Measurements from ENCODE around the gene ANKRD63.
A peak's percentile ranks its signal among the peaks of the same experiment; 100 is the strongest.

Gene ANKRD63

DNA sequence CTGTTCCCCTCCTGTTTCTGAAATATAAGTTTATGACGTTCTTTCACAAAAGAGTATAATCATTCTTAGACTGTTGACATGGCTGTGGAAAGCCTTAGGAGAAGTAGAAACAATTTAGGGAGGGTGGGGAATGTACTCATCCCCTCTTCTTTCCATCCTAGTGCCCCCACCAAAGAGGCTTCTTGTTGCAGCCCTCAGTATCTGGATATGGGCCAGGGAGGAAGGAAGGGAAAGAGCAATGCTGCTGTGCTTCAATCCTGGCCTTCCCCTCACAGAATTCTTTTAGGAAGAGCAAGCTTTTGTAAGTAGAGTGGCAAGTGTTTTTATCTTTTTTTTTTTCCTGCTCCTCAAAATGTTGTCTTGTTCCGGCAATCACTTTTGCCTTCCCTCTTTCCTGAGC lies 42.3 kb upstream of the ANKRD63 start:
- H3K79me2 ChIP-seq (ENCODE audit: control insufficient read depth, low read length) = no peaks in the 10 kb centered on the region
- no peaks in the 10 kb centered on the region for H3K36me3 ChIP-seq (ENCODE audit: control insufficient read depth, low read length)
- H3K4me2 ChIP-seq (ENCODE audit: low read length) = peak overlapping the region; percentile 55
- 0 out of 2 replicates have a peak overlapping the region, but pooled peaks have one; percentile 70 for H3K4me3 ChIP-seq (ENCODE audit: low read length)
- H3K9me3 ChIP-seq (ENCODE audit: control insufficient read depth, insufficient read depth, low read length) = no peaks in the 10 kb centered on the region
- no peak overlapping the region for H3K27ac ChIP-seq (ENCODE audit: low read depth, low read length)
- no peaks in the 10 kb centered on the region for H4K20me1 ChIP-seq (ENCODE audit: control insufficient read depth, insufficient read depth, low read depth, low read length)
- H3F3A ChIP-seq (ENCODE audit: control insufficient read depth, insufficient read depth) = peaks cover 11% of the 10 kb centered on the region
- peaks cover 27% of the 10 kb centered on the region for H3K4me1 ChIP-seq (ENCODE audit: control insufficient read depth, low read length)
- peaks cover 7% of the 10 kb centered on the region for H3K27me3 ChIP-seq (ENCODE audit: control insufficient read depth, low read length)
- TF ChIP-seq, protein P1, sequence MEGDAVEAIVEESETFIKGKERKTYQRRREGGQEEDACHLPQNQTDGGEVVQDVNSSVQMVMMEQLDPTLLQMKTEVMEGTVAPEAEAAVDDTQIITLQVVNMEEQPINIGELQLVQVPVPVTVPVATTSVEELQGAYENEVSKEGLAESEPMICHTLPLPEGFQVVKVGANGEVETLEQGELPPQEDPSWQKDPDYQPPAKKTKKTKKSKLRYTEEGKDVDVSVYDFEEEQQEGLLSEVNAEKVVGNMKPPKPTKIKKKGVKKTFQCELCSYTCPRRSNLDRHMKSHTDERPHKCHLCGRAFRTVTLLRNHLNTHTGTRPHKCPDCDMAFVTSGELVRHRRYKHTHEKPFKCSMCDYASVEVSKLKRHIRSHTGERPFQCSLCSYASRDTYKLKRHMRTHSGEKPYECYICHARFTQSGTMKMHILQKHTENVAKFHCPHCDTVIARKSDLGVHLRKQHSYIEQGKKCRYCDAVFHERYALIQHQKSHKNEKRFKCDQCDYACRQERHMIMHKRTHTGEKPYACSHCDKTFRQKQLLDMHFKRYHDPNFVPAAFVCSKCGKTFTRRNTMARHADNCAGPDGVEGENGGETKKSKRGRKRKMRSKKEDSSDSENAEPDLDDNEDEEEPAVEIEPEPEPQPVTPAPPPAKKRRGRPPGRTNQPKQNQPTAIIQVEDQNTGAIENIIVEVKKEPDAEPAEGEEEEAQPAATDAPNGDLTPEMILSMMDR (IDR thresholded peaks at IDR 0.05; ENCODE audit: low read depth, low read length, poor library complexity, severe bottlenecking) = no peak
- H3K9me2 ChIP-seq (replicated peaks; ENCODE audit: control insufficient read depth, low read length) = no peaks in the 10 kb centered on the region

- H3K79me2 ChIP-seq (ENCODE audit: control insufficient read depth, low read length) = no peaks in the 10 kb centered on the region
- H3K9me3 ChIP-seq (ENCODE audit: control insufficient read depth, insufficient read depth, low read length) = no peaks in the 10 kb centered on the region
- peak overlapping the region; percentile 55 for H3K4me2 ChIP-seq (ENCODE audit: low read length)
- peaks cover 17% of the 10 kb centered on the region for H3K27me3 ChIP-seq (ENCODE audit: control insufficient read depth, low read length)
- peak overlapping the region; percentile 70 for H3K4me3 ChIP-seq (ENCODE audit: low read length)
- no peaks in the 10 kb centered on the region for H3K9me2 ChIP-seq (replicated peaks; ENCODE audit: control insufficient read depth, low read length)
- H3K36me3 ChIP-seq (ENCODE audit: control insufficient read depth, low read length) = no peaks in the 10 kb centered on the region
- peaks cover 27% of the 10 kb centered on the region for H3K4me1 ChIP-seq (ENCODE audit: control insufficient read depth, low read length)
- no peak overlapping the region for H3K27ac ChIP-seq (ENCODE audit: low read depth, low read length)
- H3F3A ChIP-seq (ENCODE audit: control insufficient read depth, insufficient read depth) = peaks cover 11% of the 10 kb centered on the region
- TF ChIP-seq EZH2phosphoT487 (IDR thresholded peaks at IDR 0.05; ENCODE audit: borderline replicate concordance, low read length) = no peak
- no peaks in the 10 kb centered on the region for H4K20me1 ChIP-seq (ENCODE audit: control insufficient read depth, insufficient read depth, low read depth, low read length)
Measured at GRCh38 chr15:40323953-40324937, 41.4 kb upstream of the ANKRD63 start.

DNA sequence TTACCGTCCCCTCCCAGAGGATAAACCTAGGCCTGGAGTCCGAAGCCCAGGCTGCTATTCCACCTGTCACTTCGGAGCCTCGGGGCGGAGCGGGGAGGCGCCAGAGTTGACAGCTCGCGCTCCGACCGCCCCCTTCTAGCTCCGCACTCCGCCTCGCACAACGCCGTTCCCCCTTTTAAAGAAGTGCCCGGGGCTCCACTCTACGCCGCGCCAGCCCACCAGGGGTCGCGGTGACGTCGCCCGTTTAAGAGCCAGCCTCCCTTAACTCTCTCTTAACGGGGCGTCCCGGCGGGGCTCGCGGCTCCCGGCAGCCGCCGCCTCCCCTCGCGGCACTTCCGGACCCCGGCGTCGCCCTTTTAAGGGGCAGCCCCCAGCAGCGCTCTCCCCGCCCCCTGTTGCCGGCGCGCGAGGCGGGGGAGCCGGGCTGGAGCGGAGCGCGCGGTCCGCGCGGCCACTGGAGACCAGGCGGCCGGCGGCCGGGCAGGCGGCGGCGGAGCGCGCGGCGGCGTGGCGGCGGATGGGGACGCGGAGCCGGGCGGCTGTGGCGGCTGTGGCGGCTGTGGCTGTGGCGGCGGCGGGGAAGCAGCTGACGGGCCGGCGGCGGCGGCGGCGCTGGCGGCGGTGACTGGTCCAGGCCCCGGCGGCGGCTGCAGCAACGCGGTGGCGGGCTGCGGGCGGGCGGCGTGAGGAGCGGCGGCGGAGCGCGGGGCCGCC lies 40.5 kb upstream of the ANKRD63 start, which contains the start of gene INAFM2:
TSS of gene INAFM2 (plus strand) at position 454 of the 714 bp plus-strand sequence. CDS start 364 bp downstream, outside the sequence.
- Histone ChIP-seq H3K27me3 (ENCODE audit: control insufficient read depth, low read length) (peaks cover 17% of the 10 kb centered on the region), H3K9me3 (ENCODE audit: control insufficient read depth, insufficient read depth, low read length) (no peaks in the 10 kb centered on the region), H3K4me1 (ENCODE audit: control insufficient read depth, low read length) (peaks cover 27% of the 10 kb centered on the region), H4K20me1 (ENCODE audit: control insufficient read depth, insufficient read depth, low read depth, low read length) (no peaks in the 10 kb centered on the region), H3F3A (ENCODE audit: control insufficient read depth, insufficient read depth) (peaks cover 11% of the 10 kb centered on the region), H3K79me2 (ENCODE audit: control insufficient read depth, low read length) (no peaks in the 10 kb centered on the region), H3K4me3 (ENCODE audit: low read length) (peak within 1 kb of the TSS; percentile 70), H3K9me2 (replicated peaks; ENCODE audit: control insufficient read depth, low read length) (no peaks in the 10 kb centered on the region), H3K27ac (ENCODE audit: low read depth, low read length) (no peak within 1 kb of the TSS), H3K4me2 (ENCODE audit: low read length) (peak within 1 kb of the TSS; percentile 70), H3K36me3 (ENCODE audit: control insufficient read depth, low read length) (no peaks in the 10 kb centered on the region)
- TF ChIP-seq EZH2phosphoT487 (IDR thresholded peaks at IDR 0.05; ENCODE audit: borderline replicate concordance, low read length) = no peak
- TF ChIP-seq, protein P1 (IDR thresholded peaks at IDR 0.05; ENCODE audit: low read depth, low read length, poor library complexity, severe bottlenecking) = peak; percentile 41
